Stimulated activated CD4-positive, alpha-beta T cell treated with anti-CD3 and anti-CD28 coated beads, Interleukin-12 subunit alpha, Interleukin-12 subunit beta, amount 100 ng/mL, for 24 hours (primary cell): Measurements from ENCODE around the gene OCRL.
A peak's percentile ranks its signal among the peaks of the same experiment; 100 is the strongest.

ENCODE experiments used
- DNase-seq, 2 experiments: peaks; one replicate each; pipeline ENCODE4 v3.0.0-alpha.2; 2020; ENCODE audit warnings: low read depth in 2 of 2

OCRL gene

DNA sequence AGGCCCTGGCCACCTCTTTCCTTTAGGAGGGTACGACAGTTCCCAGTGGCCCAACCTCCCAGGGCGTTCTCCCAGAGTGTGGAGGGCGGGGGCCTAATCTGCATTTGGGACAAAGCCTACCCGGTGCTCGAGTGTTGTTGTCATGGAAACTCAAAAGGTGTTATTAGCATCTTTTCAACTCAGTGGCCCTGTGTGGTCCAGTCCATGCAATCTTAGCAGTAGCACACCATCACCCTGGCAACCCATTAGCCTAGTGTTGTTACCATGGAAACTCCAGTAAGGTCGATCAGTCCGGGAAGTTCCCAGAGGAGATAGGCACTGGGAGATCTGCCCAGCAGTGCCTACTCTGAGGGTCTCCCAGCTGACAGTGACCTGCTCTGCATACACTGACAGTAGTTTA, 94.5 kb downstream of the OCRL start:
- DNase-seq: no peak

DNA sequence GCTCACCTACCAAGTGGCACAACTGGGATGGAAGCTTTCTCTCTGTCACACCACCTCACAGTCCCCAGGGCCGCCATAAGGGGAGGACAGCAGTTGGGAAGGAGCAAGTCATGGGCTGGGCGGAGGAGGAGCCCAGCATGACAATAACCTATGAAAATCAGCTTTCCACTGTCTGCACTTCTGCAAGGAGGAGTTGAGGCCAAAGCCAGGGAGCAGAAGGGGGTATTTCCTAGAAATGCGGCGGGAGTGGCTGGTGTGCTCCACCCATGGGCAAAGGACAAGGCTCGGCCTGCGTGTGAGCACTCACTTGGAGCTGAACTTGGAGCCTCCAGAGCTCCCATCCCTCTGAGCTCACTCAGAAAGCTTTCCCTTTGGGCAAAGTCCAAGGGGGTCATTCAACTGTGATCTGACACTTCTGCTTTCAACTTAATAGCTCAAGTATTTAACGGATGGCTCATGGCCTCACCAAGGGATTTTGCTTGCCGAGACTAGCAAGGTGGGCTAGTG, 96.2 kb downstream of the OCRL start:
- no peak for DNase-seq

DNA sequence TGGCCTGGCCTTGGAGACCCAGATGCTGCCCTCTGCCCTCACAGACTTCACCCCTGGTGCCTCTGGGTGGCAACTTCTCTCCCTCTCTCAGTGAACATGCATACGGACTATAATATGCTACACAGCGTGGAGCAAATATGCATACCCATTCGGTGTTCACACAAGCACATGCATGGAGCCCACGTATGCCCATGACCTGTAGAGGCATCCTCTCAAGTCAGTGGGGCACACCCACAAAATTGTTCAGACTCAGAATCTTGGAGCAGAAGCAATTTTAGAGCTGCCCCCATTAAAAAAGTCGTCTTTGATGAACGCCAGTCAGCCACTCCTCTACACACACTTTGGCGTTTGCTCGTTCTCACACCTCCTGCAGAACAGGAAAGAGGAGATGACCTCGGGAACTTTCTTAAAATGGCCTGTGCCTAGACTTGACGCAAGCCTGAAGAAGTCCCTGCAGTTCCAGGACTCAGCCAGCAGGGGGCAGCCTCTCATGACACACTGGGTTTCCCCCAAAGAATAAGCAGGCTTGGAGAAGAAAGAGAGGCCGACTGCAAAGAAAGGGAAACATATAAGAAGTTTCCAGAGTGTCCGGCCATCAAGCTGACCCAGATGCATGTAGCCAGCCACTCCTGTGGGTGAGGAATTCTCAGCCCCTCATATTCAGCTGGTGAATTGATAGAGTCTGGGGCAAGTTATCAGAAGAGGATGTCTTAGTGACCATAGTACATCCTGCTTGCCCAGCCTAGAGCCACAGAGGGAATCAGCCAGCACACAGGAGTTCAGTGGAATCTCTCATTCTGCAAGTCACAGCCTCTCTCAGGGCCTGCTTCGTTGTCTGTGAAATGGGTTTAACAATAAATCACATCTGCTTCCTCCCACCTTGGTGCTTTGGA, 97.4 kb downstream of the OCRL start:
- peak; percentile 56 to 63 for DNase-seq

DNA sequence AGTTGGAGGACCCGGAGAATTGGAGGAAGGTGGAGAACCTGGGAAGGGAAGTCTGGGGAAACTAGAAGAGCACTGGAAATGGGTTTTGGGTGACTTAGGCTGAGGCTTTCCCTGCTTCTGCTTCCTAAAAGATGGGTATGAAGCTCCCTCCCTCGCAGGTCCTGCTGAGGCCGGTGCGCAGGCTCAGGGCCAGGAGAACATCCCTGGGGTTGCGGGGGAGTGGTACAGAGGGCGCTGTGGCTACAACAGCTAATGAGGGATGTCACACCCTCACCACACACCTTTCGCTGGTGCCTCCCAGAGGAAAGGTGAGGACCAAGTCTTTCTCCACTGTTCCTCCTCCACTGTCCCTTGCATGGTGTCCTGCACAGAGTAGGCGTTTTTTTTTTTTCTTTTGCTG, 98.9 kb downstream of the OCRL start:
- DNase-seq: no peak

DNA sequence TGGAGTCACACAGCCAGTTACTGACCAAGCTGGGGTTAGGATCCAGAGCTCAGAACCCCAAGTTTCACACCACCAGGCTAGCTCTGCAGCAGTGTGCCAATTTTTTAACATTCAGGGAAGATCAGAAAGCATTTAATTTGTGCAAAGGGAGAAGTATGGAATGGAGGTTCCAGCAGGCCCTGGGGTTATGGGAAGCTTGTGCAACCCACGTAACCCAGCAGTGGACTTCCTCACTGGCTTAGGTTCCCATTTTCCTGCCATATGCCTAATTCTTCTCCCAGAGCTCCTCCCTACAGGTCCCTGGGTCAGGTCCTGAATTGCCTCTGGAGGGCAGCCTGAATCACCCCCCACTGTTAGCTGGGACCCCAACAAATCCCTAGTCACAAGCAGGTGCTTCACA, 100.7 kb downstream of the OCRL start:
- DNase-seq: no peak

DNA sequence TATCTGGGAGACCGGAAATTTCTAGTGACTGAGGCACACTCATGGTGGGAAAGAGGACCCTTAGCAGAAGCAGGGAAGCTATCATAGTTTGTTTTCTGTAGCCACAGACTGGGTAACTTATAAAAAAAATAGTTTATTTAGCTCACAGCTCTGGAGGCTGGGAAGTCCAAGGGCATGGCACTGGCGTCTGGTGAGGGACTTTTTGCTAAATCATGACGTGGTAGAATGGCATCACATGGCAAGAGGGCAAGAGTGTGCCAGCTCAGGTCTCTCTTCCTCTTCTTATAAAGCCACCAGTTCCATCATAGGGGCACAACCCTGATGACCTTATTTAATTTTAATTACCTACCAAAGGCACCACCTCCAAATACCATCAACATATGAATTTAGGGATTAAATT, 101.4 kb downstream of the OCRL start:
- DNase-seq: no peak

DNA sequence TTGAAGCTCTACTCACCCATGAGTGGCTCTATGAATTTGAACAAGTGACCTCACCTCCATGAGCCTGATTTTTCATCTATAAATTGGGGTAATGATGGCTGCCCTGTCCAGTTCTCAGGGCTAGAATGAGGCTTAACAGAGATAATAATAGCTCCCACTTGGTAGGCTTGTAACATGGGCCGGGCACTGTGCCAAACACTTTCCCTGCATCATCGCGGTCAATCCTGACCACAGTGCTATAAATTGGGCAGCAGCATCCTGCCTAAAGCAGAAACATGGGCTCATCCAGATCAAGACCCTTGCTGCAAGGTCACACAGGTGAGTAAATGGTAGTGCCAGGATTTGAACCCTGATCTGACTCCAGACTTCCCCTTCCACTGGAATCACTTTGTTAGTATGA, 101.9 kb downstream of the OCRL start:
- no peak for DNase-seq
